ENCODE measurements around the gene RAD50. TPM values are rescaled to one million over a fixed set of nuclear protein-coding genes. Genes with fewer than 3 reads are reported as not detected.

Gene RAD50
- total RNA-seq, 4 donors from 2014 or later: 13.6 to 25.2 (median 20.4) TPM

- H3K4me3 ChIP-seq: no peak overlapping the region
- no peaks in the 10 kb centered on the region for H3K27me3 ChIP-seq
- H3K27ac ChIP-seq: no peak overlapping the region
- no peaks in the 10 kb centered on the region for H3K9me3 ChIP-seq
- WGBS, 2 donors: 70 to 80% methylated on average over 4 of the region's 4 CpGs
- no peaks in the 10 kb centered on the region for H3K36me3 ChIP-seq
- no peak for TF ChIP-seq CTCF (IDR thresholded peaks at IDR 0.05)
- TF ChIP-seq POLR2A (IDR thresholded peaks at IDR 0.05): no peak
- peaks cover 0 to 9% (median 0%) of the 10 kb centered on the region in 3 donors for H3K4me1 ChIP-seq
- intact Hi-C loops (cut with DNase I): no loop called here
- DNase-seq: no peak
Measured at GRCh38 chr5:132530946-132531345, 25.8 kb upstream of the RAD50 start.

- intact Hi-C loops (cut with DNase I): no loop called here
- TF ChIP-seq POLR2A (IDR thresholded peaks at IDR 0.05) (no peak), CTCF (IDR thresholded peaks at IDR 0.05) (no peak)
- H3K9me3 ChIP-seq: no peaks in the 10 kb centered on the region
- no peak overlapping the region for H3K4me3 ChIP-seq
- H3K27ac ChIP-seq: no peak overlapping the region
- H3K4me1 ChIP-seq: no peaks in the 10 kb centered on the region
- no peaks in the 10 kb centered on the region for H3K27me3 ChIP-seq
- 64 to 72% methylated on average over 4 of the region's 4 CpGs for whole genome bisulfite sequencing, 2 donors
- DNase-seq: no peak
- H3K36me3 ChIP-seq: no peaks in the 10 kb centered on the region
Measured at GRCh38 chr5:132539716-132540115, 17.1 kb upstream of the RAD50 start.

- no peaks in the 10 kb centered on the region for H3K9me3 ChIP-seq
- no peaks in the 10 kb centered on the region for H3K4me1 ChIP-seq
- H3K27ac ChIP-seq: no peak overlapping the region
- WGBS, 2 donors: 70 to 78% methylated on average over 1 to 5 of the region's 5 CpGs
- no peaks in the 10 kb centered on the region for H3K27me3 ChIP-seq
- TF ChIP-seq POLR2A (IDR thresholded peaks at IDR 0.05): no peak
- no peak for TF ChIP-seq CTCF (IDR thresholded peaks at IDR 0.05)
- H3K4me3 ChIP-seq: no peak overlapping the region
- H3K36me3 ChIP-seq: no peaks in the 10 kb centered on the region
- intact Hi-C loops (cut with DNase I): no loop called here
- no peak for DNase-seq
Measured at GRCh38 chr5:132540149-132540548, 16.6 kb upstream of the RAD50 start.

GRCh38 chr5:132540764-132541163 lies 16.0 kb upstream of the RAD50 start:
- TF ChIP-seq POLR2A (IDR thresholded peaks at IDR 0.05): no peak
- Histone ChIP-seq H3K27ac (no peak overlapping the region), H3K27me3 (no peaks in the 10 kb centered on the region), H3K9me3 (no peaks in the 10 kb centered on the region), H3K4me3 (no peak overlapping the region), H3K36me3 (no peaks in the 10 kb centered on the region), H3K4me1 (no peaks in the 10 kb centered on the region)
- 64 to 74% methylated on average over 4 of the region's 4 CpGs for WGBS, 2 donors
- no peak for DNase-seq
- intact Hi-C loops (cut with DNase I): no loop called here

- Histone ChIP-seq H3K36me3 (no peaks in the 10 kb centered on the region), H3K4me3 (no peak within 1 kb of the TSS), H3K27me3 (no peaks in the 10 kb centered on the region), H3K27ac (no peak within 1 kb of the TSS), H3K9me3 (no peaks in the 10 kb centered on the region), H3K4me1 (no peaks in the 10 kb centered on the region)
- intact Hi-C loops (cut with DNase I): no loop called here
- no peak for TF ChIP-seq POLR2A (IDR thresholded peaks at IDR 0.05)
- 70 to 74% methylated on average over 7 of the region's 7 CpGs for WGBS, 2 donors
- no peak for DNase-seq
Measured at GRCh38 chr5:132543472-132544201, 13.1 kb upstream of the RAD50 start, which contains the start of gene IL5. Gene IL5 (minus strand): TSS chr5:132543522. CDS start chr5:132543478, 44 bp downstream.

- Histone ChIP-seq H3K4me3 (no peak overlapping the region), H3K27me3 (no peaks in the 10 kb centered on the region), H3K4me1 (no peaks in the 10 kb centered on the region), H3K9me3 (no peaks in the 10 kb centered on the region), H3K36me3 (no peaks in the 10 kb centered on the region), H3K27ac (no peak overlapping the region)
- no peak for TF ChIP-seq CTCF (IDR thresholded peaks at IDR 0.05)
- no peak for TF ChIP-seq POLR2A (IDR thresholded peaks at IDR 0.05)
- intact Hi-C loops (cut with DNase I): no loop called here
- DNase-seq: no peak
- 73 to 89% methylated on average over 2 of the region's 2 CpGs for WGBS, 2 donors
Measured at GRCh38 chr5:132546108-132546507, 10.7 kb upstream of the RAD50 start.
